HCT116 (cell line): Measurements from ENCODE around the gene ARL5B.

ENCODE experiments used
- POLR2A ChIP-seq: IDR thresholded peaks from 2 replicates; pipeline ENCODE4 v1.7.0; 2011; ENCODE audit warnings: borderline replicate concordance; ENCODE audit not compliant: insufficient read depth, insufficient read length; ENCODE audit errors: extremely low read depth
- POLR2AphosphoS5 ChIP-seq: IDR thresholded peaks from 2 replicates; pipeline ENCODE4 v1.6.1; 2011; ENCODE audit warnings: mild to moderate bottlenecking, low read depth, low read length, moderate library complexity
- RAD21 ChIP-seq: IDR thresholded peaks from 2 replicates; pipeline ENCODE4 v1.6.1; 2012; ENCODE audit warnings: low read depth, mild to moderate bottlenecking
- TF ChIP-seq, protein P1 (sequence below), 3 experiments: fragments of 200-600 bp in 1 of 3; sonication (generic) in 1 of 3; IDR thresholded peaks in 2 of 3; conservative IDR thresholded peaks in 1 of 3; 2 replicates each; pipeline ENCODE4 v1.5.1; 2012 to 2017; ENCODE audit warnings: low read depth in 2 of 3, low read length in 2 of 3, antibody characterized with exemption in 1 of 3, borderline replicate concordance in 1 of 3, control low read depth in 1 of 3, mild to moderate bottlenecking in 1 of 3, mixed read lengths in 1 of 3, mixed run types in 1 of 3, moderate library complexity in 1 of 3; ENCODE audit not compliant: insufficient read depth in 1 of 3
- TF ChIP-seq, protein P2 (sequence below): IDR thresholded peaks from 2 replicates; pipeline ENCODE4 v1.6.1; 2011; ENCODE audit warnings: mild to moderate bottlenecking, low read length, moderate library complexity; ENCODE audit not compliant: insufficient replicate concordance; ENCODE audit errors: extremely low read depth

- TF ChIP-seq, protein P1, sequence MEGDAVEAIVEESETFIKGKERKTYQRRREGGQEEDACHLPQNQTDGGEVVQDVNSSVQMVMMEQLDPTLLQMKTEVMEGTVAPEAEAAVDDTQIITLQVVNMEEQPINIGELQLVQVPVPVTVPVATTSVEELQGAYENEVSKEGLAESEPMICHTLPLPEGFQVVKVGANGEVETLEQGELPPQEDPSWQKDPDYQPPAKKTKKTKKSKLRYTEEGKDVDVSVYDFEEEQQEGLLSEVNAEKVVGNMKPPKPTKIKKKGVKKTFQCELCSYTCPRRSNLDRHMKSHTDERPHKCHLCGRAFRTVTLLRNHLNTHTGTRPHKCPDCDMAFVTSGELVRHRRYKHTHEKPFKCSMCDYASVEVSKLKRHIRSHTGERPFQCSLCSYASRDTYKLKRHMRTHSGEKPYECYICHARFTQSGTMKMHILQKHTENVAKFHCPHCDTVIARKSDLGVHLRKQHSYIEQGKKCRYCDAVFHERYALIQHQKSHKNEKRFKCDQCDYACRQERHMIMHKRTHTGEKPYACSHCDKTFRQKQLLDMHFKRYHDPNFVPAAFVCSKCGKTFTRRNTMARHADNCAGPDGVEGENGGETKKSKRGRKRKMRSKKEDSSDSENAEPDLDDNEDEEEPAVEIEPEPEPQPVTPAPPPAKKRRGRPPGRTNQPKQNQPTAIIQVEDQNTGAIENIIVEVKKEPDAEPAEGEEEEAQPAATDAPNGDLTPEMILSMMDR (IDR thresholded peaks at IDR 0.05 in 2 of 3, conservative IDR thresholded peaks at IDR 0.05 in 1 of 3; ENCODE audit: borderline replicate concordance in 1 of 3, insufficient read depth in 1 of 3, low read depth in 2 of 3, low read length in 2 of 3), result no peak
- TF ChIP-seq POLR2AphosphoS5 (no peak), POLR2A (no peak), RAD21 (no peak)
- TF ChIP-seq, protein P2, sequence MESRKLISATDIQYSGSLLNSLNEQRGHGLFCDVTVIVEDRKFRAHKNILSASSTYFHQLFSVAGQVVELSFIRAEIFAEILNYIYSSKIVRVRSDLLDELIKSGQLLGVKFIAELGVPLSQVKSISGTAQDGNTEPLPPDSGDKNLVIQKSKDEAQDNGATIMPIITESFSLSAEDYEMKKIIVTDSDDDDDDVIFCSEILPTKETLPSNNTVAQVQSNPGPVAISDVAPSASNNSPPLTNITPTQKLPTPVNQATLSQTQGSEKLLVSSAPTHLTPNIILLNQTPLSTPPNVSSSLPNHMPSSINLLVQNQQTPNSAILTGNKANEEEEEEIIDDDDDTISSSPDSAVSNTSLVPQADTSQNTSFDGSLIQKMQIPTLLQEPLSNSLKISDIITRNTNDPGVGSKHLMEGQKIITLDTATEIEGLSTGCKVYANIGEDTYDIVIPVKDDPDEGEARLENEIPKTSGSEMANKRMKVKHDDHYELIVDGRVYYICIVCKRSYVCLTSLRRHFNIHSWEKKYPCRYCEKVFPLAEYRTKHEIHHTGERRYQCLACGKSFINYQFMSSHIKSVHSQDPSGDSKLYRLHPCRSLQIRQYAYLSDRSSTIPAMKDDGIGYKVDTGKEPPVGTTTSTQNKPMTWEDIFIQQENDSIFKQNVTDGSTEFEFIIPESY, result no peak
Measured at GRCh38 chr10:18660816-18661431, 1.7 kb downstream of the ARL5B start.
